Panc1 (cell line): ENCODE measurements around the gene HEATR5A.

ENCODE experiments used
- POLR2AphosphoS5 ChIP-seq: IDR thresholded peaks from 2 replicates; pipeline ENCODE4 v1.6.1; 2012; ENCODE audit warnings: mild to moderate bottlenecking, low read depth, low read length, moderate library complexity
- TCF7L2 ChIP-seq: IDR thresholded peaks from 2 replicates; pipeline ENCODE4 v1.6.1; 2011; ENCODE audit warnings: mild to moderate bottlenecking, low read depth, low read length, inconsistent platforms
- TF ChIP-seq, protein P1 (sequence below): fragments of 450-650 bp; IDR thresholded peaks from 2 replicates; pipeline ENCODE4 v1.5.1; 2017; ENCODE audit warnings: mild to moderate bottlenecking
- TF ChIP-seq, protein P2 (sequence below), 2 experiments: IDR thresholded peaks; 2 replicates each; pipeline ENCODE4 v1.6.1; 2011 to 2012; ENCODE audit warnings: low read depth in 2 of 2, control low read depth in 1 of 2, low read length in 1 of 2, mild to moderate bottlenecking in 1 of 2, moderate library complexity in 1 of 2; ENCODE audit not compliant: insufficient read depth in 1 of 2

DNA sequence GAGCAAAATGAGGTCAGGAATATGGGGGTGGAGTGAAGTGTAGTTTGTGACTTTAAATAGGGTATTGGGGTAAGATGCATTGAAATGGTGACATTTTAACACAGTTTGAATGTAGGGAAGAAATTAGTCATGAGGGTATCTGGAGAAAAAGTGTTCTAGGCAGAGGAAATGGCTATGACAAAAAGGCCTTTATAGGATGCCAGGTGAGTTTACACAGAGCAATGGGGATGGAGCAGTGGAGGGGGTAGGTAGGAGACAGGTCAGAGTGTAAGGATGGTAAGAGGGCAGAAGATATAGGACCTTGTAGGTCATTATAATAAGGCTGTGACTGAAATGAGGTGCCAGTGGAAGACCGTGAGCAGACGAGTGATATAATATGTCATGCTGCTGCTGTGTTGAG, 30.4 kb downstream of the HEATR5A start:
- TF ChIP-seq POLR2AphosphoS5 (no peak), TCF7L2 (no peak)
- TF ChIP-seq, protein P1, sequence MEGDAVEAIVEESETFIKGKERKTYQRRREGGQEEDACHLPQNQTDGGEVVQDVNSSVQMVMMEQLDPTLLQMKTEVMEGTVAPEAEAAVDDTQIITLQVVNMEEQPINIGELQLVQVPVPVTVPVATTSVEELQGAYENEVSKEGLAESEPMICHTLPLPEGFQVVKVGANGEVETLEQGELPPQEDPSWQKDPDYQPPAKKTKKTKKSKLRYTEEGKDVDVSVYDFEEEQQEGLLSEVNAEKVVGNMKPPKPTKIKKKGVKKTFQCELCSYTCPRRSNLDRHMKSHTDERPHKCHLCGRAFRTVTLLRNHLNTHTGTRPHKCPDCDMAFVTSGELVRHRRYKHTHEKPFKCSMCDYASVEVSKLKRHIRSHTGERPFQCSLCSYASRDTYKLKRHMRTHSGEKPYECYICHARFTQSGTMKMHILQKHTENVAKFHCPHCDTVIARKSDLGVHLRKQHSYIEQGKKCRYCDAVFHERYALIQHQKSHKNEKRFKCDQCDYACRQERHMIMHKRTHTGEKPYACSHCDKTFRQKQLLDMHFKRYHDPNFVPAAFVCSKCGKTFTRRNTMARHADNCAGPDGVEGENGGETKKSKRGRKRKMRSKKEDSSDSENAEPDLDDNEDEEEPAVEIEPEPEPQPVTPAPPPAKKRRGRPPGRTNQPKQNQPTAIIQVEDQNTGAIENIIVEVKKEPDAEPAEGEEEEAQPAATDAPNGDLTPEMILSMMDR: no peak
- TF ChIP-seq, protein P2, sequence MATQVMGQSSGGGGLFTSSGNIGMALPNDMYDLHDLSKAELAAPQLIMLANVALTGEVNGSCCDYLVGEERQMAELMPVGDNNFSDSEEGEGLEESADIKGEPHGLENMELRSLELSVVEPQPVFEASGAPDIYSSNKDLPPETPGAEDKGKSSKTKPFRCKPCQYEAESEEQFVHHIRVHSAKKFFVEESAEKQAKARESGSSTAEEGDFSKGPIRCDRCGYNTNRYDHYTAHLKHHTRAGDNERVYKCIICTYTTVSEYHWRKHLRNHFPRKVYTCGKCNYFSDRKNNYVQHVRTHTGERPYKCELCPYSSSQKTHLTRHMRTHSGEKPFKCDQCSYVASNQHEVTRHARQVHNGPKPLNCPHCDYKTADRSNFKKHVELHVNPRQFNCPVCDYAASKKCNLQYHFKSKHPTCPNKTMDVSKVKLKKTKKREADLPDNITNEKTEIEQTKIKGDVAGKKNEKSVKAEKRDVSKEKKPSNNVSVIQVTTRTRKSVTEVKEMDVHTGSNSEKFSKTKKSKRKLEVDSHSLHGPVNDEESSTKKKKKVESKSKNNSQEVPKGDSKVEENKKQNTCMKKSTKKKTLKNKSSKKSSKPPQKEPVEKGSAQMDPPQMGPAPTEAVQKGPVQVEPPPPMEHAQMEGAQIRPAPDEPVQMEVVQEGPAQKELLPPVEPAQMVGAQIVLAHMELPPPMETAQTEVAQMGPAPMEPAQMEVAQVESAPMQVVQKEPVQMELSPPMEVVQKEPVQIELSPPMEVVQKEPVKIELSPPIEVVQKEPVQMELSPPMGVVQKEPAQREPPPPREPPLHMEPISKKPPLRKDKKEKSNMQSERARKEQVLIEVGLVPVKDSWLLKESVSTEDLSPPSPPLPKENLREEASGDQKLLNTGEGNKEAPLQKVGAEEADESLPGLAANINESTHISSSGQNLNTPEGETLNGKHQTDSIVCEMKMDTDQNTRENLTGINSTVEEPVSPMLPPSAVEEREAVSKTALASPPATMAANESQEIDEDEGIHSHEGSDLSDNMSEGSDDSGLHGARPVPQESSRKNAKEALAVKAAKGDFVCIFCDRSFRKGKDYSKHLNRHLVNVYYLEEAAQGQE (IDR thresholded peaks at IDR 0.05; ENCODE audit: insufficient read depth in 1 of 2, low read depth in 2 of 2, low read length in 1 of 2): no peak
